HT-29 (cell line): Measurements from ENCODE around the gene MBNL3. TPM values are rescaled to one million over a fixed set of nuclear protein-coding genes. Genes with fewer than 3 reads are reported as not detected.

Experiments
- DNase-seq: peaks from one replicate; pipeline ENCODE4 v3.0.0-alpha.2; 2015; ENCODE audit warnings: low spot score
- total RNA-seq: library from RNA; depleted of rRNA; stranded (reverse); fragments of >200 nt; shearing (Covaris generic); gene quantifications from 2 replicates; pipeline ENCODE4 v1.2.3, GENCODE V29; 2014

Gene MBNL3
- total RNA-seq, 1 experiment from 2014 or later: 5.4 TPM

DNA sequence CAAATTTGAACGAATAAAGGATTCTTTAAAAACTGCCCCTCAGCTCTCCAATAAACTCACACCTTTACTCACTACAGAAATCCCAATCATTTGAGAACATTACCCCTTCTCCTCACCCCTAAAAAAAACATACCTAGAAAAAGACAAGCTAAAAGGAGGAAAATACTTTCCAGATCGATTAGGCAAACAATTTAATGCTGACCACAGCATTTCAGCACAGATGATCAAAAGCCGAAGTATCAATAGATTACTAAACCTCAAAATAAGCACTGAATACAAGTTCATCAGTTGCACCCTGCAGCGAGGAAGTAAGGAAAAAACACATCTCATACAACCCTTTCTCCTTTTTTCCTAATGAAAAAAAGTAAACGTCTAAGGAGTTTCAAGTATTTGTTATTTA, 65.5 kb downstream of the MBNL3 start:
- no peak for DNase-seq

DNA sequence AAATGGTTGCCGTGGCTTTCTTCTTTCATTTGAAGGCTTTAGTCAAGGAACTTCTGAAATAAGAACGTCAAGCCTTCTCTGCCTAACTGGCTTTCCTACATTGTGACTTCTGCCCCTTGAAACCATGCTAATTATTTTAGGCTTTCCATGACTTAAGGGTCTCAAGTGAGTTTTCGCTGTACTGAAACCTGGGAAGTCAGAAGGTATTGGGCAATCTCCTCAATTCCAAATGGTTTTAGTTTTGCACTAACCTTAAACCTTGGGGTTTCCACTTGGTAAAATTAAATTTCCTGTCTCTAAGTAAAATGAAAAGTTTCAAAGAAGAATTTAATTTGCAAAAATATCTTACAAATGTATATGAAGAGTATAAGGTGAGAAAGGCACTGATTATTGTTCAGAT, 73.8 kb downstream of the MBNL3 start:
- no peak for DNase-seq

DNA sequence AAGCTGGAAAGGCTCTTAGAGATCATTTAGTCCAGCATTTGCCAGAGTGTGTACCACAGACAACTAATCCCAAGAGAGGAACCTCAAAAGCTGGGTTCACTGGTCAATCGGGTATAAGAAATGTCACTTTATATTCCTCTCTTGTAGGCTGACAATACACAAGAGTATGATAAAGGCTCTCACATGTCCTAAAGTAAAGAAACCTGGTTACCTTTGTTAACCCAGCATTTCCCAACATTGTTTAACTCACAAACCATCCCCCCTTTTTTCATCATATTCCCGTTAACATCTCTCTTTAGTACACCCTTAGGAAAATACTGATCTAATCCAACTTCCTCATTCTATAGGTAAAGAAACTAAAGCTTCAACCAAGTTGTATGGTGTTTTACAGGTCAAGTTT, 74.4 kb downstream of the MBNL3 start:
- no peak for DNase-seq

DNA sequence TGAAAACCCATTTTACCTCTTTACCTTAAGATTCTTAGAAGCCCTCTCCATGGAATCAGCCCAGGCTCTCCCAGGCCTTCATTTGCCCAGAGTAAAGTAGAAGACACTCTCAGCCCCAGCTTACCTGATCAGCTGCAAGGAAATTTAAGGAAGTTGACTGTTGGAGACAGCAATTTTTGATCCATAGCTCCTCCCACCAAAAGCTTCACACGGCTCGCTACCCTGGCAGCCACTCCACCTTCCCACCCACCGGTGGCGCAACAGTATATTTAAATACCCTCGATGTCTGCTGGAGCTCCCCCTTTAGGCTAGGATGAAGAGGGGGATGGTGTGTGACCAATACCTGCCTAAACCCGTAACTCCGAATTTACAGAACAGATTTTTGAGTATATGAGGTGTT, 75.4 kb downstream of the MBNL3 start:
- no peak for DNase-seq

DNA sequence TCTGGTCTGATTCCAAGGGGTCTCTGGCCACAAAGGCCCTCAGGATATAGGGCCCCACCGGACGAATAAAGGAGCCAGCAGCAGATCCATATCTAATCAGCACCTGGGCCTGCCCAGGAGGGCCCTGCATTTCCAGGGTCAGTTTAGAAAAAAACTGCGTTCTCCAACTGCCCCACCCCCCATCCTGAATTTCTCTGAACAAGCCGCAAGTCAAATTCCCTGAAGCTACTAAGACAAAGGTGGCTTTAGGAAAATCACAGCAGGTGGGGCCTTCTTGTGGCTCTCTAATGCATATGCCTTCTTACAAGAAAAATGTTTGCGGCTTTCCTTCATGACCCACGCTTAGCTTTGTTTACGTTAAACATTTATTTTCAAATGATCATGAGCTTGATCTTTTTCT, 76.6 kb downstream of the MBNL3 start:
- DNase-seq: no peak

DNA sequence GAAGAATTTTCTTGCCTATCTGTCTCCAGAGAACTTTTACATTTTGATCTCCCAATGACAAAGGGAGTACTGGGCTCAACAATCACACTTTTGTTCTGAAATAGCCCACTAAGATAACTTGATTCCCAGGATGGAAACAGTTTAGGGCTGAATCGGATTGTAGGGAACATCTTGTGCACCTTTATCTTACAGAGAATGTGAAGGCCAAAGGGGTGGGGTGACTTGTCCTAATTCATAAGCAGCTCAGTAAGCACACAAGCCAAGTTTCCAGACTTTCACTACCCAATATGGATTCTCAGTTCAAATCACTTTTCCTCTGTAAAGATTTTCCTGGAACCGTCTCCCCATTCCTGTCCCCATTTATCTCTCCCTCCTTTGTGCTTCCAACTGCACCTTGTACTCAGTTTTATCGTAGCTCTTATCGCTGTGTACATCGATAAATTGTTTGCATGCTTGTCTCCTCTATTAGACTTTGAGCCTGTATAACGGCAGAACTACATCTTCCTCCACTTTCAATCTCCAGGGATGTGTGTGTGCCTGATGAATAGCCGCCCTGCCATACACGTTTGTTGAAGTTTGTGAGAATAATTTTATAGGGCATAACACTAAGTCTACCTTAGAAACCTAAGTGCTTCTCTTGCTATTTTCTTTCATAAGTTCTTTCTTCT, 77.4 kb downstream of the MBNL3 start:
- no peak for DNase-seq

DNA sequence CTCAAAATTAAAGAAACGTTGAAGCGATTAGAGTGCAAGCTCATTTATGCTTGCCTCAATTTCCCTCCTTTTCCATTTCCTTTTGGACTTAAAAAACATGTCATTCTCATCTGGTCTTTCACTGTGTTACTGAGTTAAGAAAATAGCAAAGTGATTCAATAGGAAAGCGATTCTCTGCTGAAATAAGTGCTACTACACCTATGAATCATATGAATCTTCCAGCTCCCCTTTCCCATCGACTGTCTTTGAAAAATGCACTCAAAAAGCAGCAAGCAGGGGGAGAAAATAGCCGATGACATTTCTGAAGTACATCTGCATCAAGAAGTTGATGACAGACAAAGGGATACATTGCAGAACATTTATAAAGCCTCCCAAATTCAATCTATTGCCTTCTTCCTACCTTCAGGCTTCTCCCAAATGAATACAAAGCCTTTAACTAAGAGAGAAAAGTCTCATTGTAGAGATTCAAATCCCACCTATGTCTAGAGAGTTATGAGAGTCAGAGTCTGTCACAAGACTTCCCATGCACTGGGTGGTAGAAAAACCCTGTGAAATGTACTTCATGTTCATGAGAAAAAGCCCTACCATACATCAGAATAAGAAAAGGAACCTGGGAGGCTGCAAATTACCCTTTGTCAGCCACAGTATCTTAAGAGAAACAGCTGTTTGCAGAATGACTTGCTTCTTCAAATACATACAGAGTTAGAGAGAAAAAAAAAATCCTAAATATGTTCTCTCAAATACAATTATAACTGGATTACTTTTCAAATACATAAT, 78.9 kb downstream of the MBNL3 start:
- no peak for DNase-seq

DNA sequence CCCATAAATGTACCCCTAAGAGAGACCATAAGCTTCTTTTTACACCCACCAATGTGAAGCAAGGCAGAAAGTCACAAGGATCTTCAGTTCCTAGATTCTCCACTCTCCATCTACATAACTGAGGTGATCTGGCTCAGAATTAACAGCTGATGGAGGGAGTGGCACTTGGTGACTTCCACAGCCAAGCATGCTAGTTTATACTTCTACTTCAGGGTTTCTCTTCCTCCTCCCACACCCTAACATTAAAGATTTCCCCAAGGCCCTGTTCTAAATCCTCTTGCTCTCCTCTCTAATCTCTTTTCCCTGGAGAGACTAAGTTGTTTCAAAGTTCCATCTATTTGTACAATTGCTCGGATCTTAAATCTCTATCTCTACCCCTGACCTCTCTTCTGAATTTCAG, 81.1 kb downstream of the MBNL3 start:
- DNase-seq: no peak

DNA sequence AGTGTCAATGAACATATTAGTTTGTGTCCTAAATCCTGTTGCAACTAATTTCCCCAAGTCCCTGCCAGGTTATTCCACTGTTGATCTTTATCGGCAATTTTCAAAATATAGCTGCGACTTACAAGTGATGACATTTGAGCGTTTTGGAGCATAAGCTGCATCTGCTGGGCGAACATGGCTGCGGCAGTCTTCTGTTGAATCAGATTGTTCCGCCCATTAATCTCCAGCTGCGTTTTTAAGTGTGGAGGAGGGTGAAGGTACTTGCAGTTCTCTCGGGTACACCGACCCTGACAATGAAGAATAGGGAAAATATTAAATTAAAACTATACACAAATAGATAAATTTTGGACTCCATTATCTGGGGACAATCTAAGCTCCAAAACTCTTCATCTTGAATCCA, 82.7 kb downstream of the MBNL3 start:
- DNase-seq: no peak

DNA sequence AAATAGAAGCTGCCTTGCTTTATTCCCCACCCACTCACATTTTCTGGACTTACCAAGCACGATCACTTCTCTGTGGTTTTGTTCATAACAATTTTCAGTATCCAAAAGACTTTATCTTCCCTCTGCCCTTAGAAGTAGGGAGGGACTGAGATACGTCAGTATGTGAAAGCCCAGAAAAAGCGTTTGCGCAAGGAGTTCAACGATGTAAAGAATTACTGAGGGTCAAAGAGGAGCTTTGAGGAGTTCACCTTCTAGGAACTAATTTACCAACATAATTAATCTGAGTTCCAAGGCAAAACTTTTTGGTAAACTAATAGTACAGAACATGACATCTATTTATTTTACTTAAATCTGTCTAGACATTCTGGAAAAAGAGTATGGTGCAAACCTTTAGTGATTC, 84.6 kb downstream of the MBNL3 start:
- DNase-seq: no peak

DNA sequence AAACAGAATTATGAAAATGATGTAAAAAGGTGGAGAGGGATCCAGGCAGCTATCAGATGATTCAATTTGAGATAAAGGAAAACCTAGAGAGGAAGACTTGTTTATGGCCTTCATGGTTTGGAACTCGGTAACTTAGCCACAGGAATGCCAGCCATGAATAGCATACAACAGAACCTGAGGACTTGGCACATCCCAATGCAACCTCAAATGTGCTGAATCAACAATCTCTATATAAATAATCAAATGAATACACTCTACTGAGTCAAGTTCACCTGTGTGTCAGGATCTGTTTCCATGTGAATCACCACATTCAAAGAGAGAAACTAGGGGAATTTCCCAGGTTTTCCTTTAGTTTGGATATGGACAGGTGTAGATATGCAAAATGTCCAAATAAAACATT, 86.9 kb downstream of the MBNL3 start:
- no peak for DNase-seq

DNA sequence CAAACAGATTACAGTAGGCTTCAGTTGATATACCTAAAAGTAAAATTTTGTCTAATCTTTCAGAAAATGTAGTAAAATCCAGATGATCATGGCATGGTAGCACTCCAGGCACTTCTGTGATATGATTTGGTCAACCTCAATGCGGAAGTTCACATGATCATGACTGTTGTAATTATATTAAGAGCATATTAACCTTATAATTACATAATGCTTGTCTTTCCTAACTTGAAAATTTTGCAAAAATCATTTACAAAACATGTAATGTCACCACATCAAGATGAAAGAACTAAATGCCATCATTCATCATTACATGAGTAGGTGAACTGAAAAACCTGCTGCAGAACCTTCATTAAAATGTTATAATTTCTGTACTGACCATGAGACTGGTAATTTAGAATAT, 88.1 kb downstream of the MBNL3 start:
- no peak for DNase-seq

DNA sequence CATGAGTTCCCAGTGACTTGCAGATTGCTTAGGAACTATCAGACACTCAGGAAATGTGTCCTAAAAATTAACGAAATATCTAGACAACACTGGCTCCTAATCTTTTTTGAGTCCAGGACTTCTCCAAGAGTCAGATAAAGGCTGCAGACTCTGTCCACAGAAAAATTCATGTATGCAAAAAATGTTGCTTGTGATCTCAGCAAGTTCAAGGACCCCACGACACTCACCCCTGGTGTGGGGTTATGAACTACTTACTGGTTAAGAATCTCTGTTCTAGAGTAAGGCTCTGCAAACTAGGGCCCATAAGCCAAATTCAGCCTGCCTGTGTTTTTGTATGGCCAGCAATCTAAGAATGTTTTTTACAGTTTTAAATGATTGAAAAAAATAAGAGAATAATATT, 93.2 kb downstream of the MBNL3 start:
- no peak for DNase-seq

DNA sequence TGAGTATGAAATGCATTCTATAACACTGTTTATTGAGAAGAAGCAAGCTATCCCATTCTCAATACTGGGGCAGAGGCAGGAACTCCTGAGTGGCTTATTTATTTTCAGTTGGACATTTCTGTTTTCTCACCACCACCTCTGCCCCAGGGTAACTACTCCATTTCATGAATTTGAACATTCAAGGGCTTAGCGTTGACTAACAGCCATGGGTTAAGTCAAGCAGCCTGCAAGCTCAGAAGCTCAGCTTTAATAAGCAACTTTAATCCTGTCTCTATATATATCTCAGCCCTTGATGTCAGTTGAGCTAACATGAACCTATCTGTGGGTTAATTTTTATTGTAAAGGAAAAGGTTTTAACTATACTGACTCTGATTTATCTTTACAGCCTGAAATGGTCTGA, 93.8 kb downstream of the MBNL3 start:
- DNase-seq: no peak

DNA sequence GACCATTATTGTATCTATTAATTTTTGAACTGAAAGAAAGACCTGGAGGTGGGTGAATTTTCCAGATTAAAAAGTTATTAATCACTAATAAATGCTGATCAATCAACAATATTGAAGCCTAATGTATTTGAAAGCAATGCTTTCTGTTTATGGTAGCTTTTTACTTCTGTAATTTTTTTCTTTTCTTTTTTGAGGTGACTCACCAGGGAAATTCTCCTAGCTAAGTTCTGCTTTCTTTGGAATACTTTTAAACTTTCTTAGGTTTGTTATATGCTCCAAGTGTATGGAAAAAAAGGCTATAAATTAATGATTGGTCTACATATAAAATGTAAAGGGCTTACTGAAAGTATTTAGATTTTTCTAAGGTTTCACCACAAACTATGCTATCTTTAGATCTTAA, 94.2 kb downstream of the MBNL3 start:
- no peak for DNase-seq

DNA sequence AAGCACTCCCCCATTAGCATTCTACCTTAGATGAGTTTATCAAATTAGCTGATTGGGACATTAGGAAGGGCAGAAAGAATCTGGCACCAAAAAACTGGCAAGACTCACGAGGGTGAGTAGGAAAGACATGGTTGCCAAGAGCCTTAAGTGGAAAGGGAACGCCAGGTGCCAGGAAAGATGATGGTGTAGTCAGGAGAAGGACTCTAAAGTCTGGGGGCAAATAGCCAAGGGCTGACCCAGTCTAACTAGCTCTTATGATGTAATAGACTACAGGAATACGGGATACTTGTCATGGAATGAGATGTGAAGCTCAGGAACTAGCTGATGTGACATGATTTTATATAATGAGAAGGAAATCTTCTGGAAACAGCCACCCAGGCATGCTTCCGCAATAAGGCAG, 94.8 kb downstream of the MBNL3 start:
- DNase-seq: no peak

DNA sequence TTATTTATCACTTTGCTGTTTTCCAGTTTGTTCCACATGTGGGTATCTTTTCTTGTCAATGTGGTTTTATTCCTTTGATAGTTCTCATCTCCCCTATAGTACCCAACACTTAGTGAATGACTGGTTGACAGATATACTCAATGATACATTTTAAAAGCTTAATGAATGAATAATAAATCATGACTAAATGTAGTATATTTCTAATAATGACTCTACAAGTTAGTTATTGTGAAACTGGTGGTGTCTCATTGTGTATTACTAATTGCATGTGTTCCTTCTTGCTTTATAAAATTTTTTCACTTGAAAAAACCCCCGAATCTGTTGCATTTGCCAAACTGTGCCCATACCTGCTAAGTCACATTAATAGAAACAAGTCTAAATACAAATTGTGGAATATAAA, 95.4 kb downstream of the MBNL3 start:
- no peak for DNase-seq

DNA sequence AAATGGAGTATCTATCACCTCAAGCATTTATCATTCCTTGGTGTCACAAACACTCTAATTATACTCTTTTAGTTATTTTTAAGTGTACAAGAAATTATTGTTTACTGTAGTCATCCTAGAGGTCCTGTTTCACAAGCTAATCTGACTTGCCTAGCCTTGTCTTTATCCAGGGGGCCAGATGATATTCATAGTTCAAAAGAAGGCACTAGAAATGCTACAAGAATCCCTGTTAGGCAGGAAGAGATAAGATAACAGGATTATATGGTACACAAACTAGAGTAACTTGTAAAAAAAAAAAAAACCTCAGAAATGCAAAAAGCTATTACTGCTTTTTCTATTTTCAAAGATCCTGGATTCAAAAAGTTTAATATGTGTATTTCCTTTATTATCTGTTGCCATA, 95.8 kb downstream of the MBNL3 start:
- no peak for DNase-seq

DNA sequence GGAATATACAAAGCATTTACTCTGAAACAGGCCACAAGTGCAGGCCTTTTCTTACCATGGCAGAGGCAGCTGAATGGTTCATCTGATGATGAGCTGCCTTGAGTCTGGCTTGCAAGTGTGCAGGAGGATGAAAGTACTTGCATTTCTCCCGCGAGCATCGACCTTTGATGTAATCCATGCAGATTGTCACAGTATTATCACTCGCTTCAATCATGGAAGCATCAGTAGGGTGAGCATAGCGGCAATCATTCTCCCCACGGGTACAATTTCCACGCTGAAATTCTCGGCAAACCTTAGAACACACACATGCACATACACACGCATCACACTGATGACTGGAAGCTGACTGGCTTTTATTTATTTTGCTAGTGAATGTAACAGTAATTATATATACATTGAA, 98.0 kb downstream of the MBNL3 start:
- DNase-seq: no peak

DNA sequence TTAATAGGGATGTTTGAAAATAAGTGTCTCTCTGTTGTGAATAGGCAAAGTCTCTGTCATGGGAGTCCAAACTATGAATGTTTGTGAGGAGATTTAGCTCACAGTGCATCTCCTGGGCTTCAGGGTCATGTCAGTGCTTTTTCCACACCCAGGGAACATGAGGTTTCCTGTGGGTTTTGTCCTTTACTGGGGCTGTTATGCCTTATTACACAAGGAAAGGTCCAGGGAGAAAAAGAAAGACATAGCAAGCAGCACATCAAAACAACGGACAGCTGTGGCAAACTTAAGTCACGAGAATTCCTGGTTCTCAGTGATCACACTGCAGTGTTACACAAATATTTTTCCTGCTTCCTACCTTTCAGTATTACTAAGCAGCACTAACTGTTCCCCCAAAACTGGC, 99.4 kb downstream of the MBNL3 start:
- DNase-seq: no peak

DNA sequence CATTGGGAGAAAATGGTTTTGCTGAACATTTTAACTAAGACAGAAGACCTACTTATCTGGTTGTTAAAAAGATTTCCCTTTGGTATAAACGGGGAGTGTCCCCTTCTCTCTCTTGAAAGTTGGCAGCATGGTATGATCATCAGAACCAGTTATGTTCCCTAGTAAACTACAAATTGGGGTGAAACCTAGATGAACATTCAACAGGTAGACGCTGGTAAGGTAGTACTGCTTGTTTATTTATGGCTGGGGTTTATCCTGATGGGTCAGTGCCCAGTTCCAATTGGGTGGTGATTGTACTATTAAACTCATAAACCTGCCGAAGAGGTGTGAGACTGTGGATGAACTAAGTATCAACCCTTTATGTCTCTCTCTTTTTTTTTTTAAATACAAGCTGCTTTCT, 100.5 kb downstream of the MBNL3 start:
- DNase-seq: no peak

DNA sequence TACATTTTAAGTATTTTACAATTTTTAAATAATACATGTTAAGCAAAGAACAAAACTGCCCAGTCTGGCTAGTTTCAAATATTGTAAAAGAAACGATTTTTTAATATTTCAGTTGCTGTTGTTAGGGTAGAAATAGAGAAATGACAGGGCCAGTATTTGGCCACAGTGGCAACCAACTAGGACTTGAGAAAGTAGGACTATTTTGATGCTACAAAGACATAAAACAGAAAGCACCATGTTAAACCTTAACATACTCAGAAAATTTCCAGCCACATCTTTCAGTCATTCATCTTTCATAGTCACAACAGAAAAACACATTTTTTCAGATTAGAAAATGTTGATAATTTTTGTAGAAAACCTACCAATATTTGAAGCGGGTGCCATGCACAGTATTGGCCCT, 104.5 kb downstream of the MBNL3 start:
- DNase-seq: no peak

DNA sequence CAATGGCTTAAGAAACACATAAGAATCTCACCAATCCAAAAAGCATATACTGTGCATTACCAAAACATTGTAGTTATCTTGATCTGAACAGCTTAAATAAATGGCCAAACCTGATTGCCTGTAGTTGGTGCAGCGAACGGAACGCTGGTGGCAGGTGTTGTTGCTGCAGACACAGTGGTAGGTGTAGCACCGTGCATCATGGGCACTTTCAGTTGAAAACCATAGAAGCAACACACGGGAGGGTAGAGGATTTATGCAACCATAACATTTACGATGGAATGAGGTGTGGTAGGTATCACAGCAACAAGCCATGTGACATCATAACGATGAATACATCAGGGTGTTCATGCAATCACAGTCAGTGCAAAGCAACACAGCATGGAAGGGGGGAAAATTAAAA, 106.8 kb downstream of the MBNL3 start:
- no peak for DNase-seq

DNA sequence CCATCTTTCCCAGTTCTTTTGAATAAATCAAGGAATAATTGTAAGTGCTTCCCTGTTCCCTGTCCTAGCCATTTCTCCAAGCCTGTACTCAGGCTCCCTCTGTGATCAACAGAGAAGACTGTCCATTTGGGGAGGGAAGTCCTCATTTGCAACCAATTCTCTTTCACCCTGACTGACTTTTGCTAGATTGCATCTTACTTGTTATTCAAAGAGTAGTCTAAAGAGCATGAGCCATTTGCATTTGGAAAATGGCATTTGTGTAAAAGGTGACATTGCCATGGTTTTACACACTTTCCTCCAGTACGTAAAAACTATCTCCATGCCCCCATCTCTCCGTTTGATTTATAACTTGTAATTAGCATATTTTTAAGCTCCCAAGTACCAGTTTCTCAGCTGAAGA, 110.6 kb downstream of the MBNL3 start:
- DNase-seq: no peak
